ENCODE measurements around the gene TAS2R40. TPM values are rescaled to one million over a fixed set of nuclear protein-coding genes. Genes with fewer than 3 reads are reported as not detected.

The TAS2R40 gene
- total RNA-seq, 1 experiment from 2014 or later = not detected

DNA sequence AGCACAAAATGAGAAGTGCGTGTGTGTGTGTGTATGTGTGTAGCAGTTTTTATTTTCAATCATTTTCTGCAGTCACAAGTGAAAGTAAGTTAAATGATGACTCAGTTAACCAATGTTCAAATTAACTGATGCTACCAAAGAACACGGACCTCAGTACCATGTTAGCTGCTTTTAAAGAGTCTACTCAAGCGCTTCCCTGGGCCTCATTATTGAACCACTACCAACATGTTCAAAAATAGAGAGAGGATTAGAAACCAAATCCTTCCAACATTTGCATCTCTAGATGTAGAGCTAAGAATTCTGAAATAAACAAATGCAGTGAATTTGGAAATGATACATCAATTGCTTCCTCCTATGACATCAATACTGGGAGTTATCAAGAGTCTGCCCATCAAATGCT is 38.8 kb upstream of the TAS2R40 start, which contains the start of gene TAS2R39:
TAS2R39 (plus strand) TSS at position 396 of the 400 bp plus-strand sequence; CDS start at position 396, 0 bp downstream.
- no TSS peak for BruUV-seq (replicated peaks)
- H4K20me1 ChIP-seq (ENCODE audit: insufficient read depth) = no peaks in the 10 kb centered on the region
- DNase-seq (ENCODE audit: low read depth, low spot score) (no peak), ATAC-seq (no peak)
- no peak within 1 kb of the TSS for H3K4me2 ChIP-seq (ENCODE audit: low read length)
- no peaks in the 10 kb centered on the region for H3K4me1 ChIP-seq (ENCODE audit: control insufficient read depth in 1 of 2, insufficient read depth in 2 of 2, low read length in 2 of 2)
- H3K9me2 ChIP-seq (ENCODE audit: insufficient read depth) = no peaks in the 10 kb centered on the region
- POLR2A ChIA-PET = no interaction called here
- H2AFZ ChIP-seq (ENCODE audit: low read depth, low read length, poor library complexity, severe bottlenecking) = no peak within 1 kb of the TSS
- CTCF ChIA-PET = interaction anchor here (1.3 kb wide), 1 partner anchor 32 kb away, joined by 3 read pairs; no protein-coding TSS in a partner anchor
- no peak within 1 kb of the TSS for H3K4me3 ChIP-seq (replicated peaks in 1 of 2; ENCODE audit: low read depth in 1 of 2, low read length in 2 of 2)
- H3K27ac ChIP-seq (ENCODE audit: low read depth, low read length) = no peak within 1 kb of the TSS
- H3K79me2 ChIP-seq (ENCODE audit: insufficient read depth, low read length) = no peaks in the 10 kb centered on the region
- intact Hi-C loops (cut with micrococcal nuclease) = no loop called here
- H3K36me3 ChIP-seq (ENCODE audit: control insufficient read depth in 1 of 2, insufficient read depth in 2 of 2, low read length in 2 of 2) = no peaks in the 10 kb centered on the region
- H3K9ac ChIP-seq (ENCODE audit: low read length) = no peak within 1 kb of the TSS
- no peaks in the 10 kb centered on the region; a peak in 1 of 4 replicates for H3K9me3 ChIP-seq (ENCODE audit: control insufficient read depth in 1 of 2, insufficient read depth in 1 of 2, low read depth in 1 of 2, low read length in 2 of 2)
- RAD21 ChIA-PET (ENCODE audit: low non-redundant PET in 1 of 2, low total read pairs in 2 of 2, uncharacterized antibody in 2 of 2, unreplicated experiment in 2 of 2) = no interaction called here
- TF ChIP-seq ZFX (IDR thresholded peaks at IDR 0.05) = no peak
- TF ChIP-seq POLR2AphosphoS5 (IDR thresholded peaks at IDR 0.05; ENCODE audit: low read depth, low read length) = no peak
- TF ChIP-seq SRF (IDR thresholded peaks at IDR 0.05; ENCODE audit: low read depth) = no peak
- no peak for TF ChIP-seq FOSL1 (IDR thresholded peaks at IDR 0.05; ENCODE audit: low read depth)
- TF ChIP-seq TCF7L2 (IDR thresholded peaks at IDR 0.05; ENCODE audit: borderline replicate concordance, extremely low read depth, insufficient read depth, insufficient read length) = no peak
- TF ChIP-seq SIN3A (IDR thresholded peaks at IDR 0.05; ENCODE audit: low read depth) = no peak
- TF ChIP-seq ELF1 (IDR thresholded peaks at IDR 0.05; ENCODE audit: borderline replicate concordance, low read depth) = no peak
- TF ChIP-seq CEBPB (IDR thresholded peaks at IDR 0.05; ENCODE audit: low read depth) = no peak
- TF ChIP-seq CBX3 (IDR thresholded peaks at IDR 0.05; ENCODE audit: low read depth) = no peak
- TF ChIP-seq ZNF274 (IDR thresholded peaks at IDR 0.05; ENCODE audit: low read depth, low read length) = no peak
- TF ChIP-seq EZH2phosphoT487 (IDR thresholded peaks at IDR 0.05; ENCODE audit: borderline replicate concordance) = no peak
- no peak for TF ChIP-seq EGR1 (IDR thresholded peaks at IDR 0.05; ENCODE audit: low read depth)
- TF ChIP-seq POLR2A (IDR thresholded peaks at IDR 0.05; ENCODE audit: borderline replicate concordance, extremely low read depth, insufficient read depth, insufficient read length) = no peak
- TF ChIP-seq, protein P1, sequence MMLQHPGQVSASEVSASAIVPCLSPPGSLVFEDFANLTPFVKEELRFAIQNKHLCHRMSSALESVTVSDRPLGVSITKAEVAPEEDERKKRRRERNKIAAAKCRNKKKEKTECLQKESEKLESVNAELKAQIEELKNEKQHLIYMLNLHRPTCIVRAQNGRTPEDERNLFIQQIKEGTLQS (IDR thresholded peaks at IDR 0.05) = no peak
- no peak for TF ChIP-seq EZH2 (IDR thresholded peaks at IDR 0.05)
- TF ChIP-seq REST (IDR thresholded peaks at IDR 0.05; ENCODE audit: low read depth) = no peak
- TF ChIP-seq RAD21 (IDR thresholded peaks at IDR 0.05; ENCODE audit: low read depth) = no peak
- no peaks in the 10 kb centered on the region for H3K27me3 ChIP-seq (ENCODE audit: insufficient read depth, low read length)

Measured in HCT116 (cell line).